Prostate gland (tissue), 2 donors: ENCODE data around the gene UCK2.

Source experiments
- CTCF ChIP-seq, 4 experiments: fragments of 200-600 bp in 2 of 4; fragments of 450-650 bp in 2 of 4; sonication (generic) in 2 of 4; IDR thresholded peaks; 1 replicate in 3 of 4; 2 replicates in 1 of 4; pipeline ENCODE4 v1.5.1; 2016 to 2019; ENCODE audit warnings: antibody characterized with exemption in 4 of 4, mild to moderate bottlenecking in 2 of 4, moderate library complexity in 2 of 4
- POLR2A ChIP-seq: fragments of 450-650 bp; IDR thresholded peaks from one replicate; pipeline ENCODE4 v1.6.1; 2016; ENCODE audit warnings: antibody characterized with exemption, mild to moderate bottlenecking

GRCh38 chr1:165933446-165934170, 106.2 kb downstream of the UCK2 start:
- TF ChIP-seq CTCF (IDR thresholded peaks at IDR 0.05), result no peak
- no peak for TF ChIP-seq POLR2A
